ENCODE results near the gene TRIP13.

The TRIP13 gene

GRCh38 chr5:855771-856530, 36.7 kb upstream of the TRIP13 start:
- DNase-seq = no peak

GRCh38 chr5:856531-857425, 35.9 kb upstream of the TRIP13 start:
- no peak for DNase-seq

- DNase-seq = no peak
Observed at GRCh38 chr5:858726-859125, 34.0 kb upstream of the TRIP13 start.

GRCh38 chr5:859391-859790, 33.3 kb upstream of the TRIP13 start:
- DNase-seq = no peak

GRCh38 chr5:859798-860296, 32.8 kb upstream of the TRIP13 start:
- DNase-seq = no peak

GRCh38 chr5:860506-861150, 32.1 kb upstream of the TRIP13 start:
- no peak for DNase-seq

GRCh38 chr5:861442-862366, 31.0 kb upstream of the TRIP13 start:
- DNase-seq = no peak

GRCh38 chr5:862367-863243, 30.1 kb upstream of the TRIP13 start:
- DNase-seq = no peak

GRCh38 chr5:863244-863805, 29.4 kb upstream of the TRIP13 start:
- DNase-seq = no peak

- no peak for DNase-seq
Observed at GRCh38 chr5:864492-865167, 28.1 kb upstream of the TRIP13 start.

GRCh38 chr5:865168-865521, 27.5 kb upstream of the TRIP13 start:
- no peak for DNase-seq

GRCh38 chr5:865771-866170, 26.9 kb upstream of the TRIP13 start:
- DNase-seq = no peak

GRCh38 chr5:867300-867870, 25.3 kb upstream of the TRIP13 start:
- DNase-seq = no peak

- no peak for DNase-seq
Observed at GRCh38 chr5:868428-869135, 24.1 kb upstream of the TRIP13 start.

GRCh38 chr5:870956-871355, 21.7 kb upstream of the TRIP13 start:
- DNase-seq = no peak

GRCh38 chr5:871596-872298, 20.9 kb upstream of the TRIP13 start:
- no peak for DNase-seq

- no peak for DNase-seq
Observed at GRCh38 chr5:872301-872700, 20.4 kb upstream of the TRIP13 start.

GRCh38 chr5:873328-873727, 19.4 kb upstream of the TRIP13 start:
- no peak for DNase-seq

- no peak for DNase-seq
Observed at GRCh38 chr5:875931-876330, 16.8 kb upstream of the TRIP13 start.

Measured in RPMI8226 (cell line).